ENCODE data around the gene MCF2L.
"Not testable (repeated sequence)": the region's sequence is repeated elsewhere in the genome, so short reads cannot be mapped to it uniquely, and the experiment has no call there.

The MCF2L gene

DNA sequence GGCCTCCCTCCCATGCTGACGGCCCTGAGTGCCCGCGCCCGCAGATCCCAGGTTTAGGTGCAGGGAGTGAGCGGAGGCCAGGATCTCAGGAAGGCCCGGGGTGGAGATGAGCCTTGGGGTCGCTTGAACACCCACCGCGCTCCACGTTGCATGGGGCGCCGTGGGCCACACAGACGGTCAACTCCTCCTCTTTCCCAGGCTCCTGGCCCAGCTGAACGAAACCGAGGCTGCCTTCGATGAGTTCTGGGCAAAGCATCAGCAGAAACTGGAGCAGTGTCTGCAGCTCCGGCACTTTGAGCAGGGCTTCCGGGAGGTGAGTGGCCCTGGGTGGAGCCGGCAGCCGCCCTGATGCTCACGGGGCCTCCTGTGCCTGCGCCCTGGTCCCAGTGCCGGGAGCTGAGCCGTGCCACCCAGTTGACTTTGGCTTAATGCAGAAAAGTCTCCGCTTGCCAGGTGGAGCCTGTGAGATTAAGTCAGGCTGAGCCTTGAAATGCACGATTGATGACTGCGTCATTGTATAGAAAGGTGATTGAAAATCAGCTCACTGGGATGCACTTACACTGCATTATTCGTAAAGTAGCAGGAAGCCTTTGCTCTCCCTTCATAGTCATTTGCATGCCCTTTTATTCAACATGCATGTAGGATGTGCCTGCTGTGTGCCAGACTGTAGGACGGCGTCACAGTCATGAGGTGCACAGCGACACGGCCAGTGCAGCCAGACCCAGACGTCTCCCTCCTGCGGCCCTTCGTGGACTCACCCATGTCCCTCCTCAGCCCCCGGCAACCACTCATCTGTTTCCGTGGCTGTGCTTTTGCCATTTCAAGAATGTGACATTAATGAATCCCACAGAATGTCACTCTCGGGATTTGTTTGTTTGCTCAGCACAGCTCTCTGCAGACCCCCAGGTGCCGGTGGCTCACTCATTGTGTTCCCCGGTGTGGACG, 101.1 kb downstream of the MCF2L start:
- no peak for DNase-seq

DNA sequence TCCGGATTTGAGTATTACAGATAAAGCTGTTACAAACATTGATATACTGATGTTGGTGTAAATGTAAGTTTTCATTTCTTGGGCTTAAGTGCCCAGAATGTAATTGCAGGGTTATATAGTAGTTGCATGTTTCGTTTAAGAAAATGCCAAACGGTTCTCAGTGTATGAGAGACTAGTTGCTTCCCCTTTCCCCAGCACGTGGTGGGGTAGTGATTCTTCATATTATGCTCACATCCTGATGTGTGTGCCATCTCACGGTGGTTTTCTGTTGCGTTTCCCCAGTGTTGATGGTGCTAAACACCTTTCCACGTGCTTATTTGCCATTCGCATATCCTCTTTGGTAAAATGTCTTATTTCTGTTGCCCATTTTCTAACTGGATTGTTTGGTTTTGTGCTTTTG, 101.8 kb downstream of the MCF2L start:
- no peak for DNase-seq

DNA sequence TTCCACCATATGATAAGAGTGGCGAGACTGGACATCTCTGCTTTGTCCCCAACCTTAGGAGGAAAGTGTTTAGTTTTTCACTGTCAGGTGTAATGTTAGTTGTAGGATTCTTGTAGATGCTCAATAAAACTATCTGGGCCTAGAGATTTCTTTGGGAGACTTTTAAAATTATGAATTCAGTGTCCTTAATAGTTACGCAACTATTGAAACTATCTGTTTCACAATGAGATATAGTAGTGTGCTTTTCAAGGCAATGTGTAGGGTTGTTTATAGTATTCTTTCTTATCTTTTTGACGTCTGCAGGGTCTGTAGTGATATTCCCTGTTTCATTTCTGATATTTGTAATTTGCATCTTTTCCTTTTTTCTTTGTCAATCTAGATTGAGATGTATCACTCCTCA, 103.4 kb downstream of the MCF2L start:
- no peak for DNase-seq

DNA sequence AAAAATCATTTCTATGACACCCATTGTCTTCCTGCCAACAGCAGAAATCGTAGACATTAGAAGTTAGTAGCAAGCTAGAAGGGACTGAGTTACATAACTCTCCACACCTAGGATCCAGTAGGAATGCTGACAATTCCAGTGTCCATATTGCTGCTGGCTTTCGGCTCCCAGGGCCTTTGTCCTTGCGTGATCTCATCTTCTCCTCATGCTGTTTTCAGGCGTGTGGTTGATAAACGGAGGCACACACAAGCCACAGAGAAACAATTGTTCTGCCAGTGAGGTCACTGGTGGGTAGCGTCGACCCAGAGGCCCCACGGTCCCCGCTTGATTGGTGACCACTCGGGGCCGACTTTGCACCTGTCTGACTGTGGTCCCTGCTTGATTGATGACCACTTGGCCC, 104.9 kb downstream of the MCF2L start:
- DNase-seq: no peak

DNA sequence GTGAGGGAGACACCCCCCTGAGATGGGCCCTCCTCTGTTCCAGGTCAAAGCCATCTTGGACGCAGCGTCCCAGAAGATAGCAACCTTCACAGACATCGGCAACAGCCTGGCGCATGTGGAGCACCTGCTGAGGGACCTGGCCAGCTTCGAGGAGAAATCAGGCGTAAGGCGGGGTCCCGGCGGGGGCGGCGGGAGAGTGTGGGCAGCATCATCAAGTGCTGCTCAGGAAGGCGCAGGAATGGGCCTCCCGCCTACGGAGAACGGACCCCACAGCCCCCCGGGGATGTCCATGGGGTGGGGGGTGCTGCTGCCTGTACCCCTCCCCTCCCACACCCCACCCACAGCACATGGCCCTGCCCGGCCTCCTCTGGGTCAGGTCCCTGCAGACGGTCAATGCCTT, 105.4 kb downstream of the MCF2L start:
- DNase-seq: no peak

DNA sequence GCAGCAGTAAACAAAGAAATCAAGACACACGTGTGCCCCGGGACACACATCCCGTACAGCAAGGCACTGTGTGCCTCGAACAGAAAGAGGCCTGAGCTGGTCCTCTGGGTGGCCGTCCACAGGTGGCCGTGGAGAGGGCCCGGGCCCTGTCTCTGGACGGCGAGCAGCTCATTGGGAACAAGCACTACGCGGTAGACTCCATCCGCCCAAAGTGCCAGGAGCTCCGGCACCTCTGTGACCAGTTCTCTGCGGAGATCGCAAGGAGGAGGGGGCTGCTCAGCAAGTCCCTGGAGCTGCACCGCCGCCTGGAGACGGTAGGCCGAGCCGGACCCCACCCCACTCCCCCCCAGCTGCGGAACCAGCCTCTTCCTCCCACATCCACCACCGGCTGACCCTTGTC, 105.9 kb downstream of the MCF2L start:
- no peak for DNase-seq

DNA sequence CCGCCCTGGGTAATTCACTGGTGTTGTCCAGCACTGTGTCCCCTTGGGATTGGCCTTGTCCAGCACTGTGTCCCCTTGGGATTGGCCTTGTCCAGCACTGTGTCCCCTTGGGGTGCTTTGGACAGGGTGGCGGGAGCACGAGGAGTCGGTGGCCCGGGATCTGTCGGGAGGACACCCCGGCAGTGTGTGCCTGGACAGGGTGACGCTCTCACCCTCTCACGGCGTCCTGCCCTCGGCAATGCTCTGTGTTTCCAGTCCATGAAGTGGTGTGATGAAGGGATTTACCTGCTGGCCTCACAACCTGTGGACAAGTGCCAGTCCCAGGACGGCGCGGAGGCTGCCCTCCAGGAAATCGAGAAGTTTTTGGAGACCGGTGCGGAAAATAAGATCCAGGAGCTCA, 106.7 kb downstream of the MCF2L start:
- DNase-seq: no peak

DNA sequence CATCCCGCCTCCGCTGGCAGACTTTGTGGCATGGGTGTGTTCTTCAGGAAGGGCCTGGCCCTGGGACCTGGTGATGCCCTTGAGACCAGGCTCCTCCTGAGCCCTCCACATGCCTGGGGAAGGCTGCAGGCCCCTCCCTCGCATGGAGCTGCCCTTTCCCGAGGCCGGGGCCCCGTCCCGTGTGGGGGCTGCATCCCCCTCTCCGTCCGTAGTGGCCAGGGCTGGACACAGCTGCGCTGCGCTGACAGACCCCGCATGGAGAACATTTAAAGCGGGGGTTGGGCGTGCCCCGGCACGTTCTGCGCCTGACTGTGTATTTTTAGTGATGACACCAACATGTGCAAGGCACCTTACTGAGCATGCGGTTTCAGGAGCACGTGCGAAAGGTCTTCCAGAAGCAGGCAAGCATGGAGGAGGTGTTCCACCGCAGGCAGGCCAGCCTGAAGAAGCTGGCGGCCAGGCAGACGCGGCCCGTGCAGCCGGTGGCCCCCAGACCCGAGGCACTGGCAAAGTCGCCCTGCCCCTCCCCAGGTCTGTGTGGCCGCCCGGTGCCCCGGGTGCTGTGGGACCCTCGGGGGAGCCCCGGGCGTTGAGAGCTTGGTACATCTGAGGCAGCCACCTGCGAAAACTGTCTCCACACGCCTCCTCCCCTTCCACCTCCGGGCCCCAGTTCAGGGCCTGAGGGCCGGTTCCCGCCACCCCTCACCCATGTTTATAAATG, 107.8 kb downstream of the MCF2L start:
- DNase-seq: no peak

DNA sequence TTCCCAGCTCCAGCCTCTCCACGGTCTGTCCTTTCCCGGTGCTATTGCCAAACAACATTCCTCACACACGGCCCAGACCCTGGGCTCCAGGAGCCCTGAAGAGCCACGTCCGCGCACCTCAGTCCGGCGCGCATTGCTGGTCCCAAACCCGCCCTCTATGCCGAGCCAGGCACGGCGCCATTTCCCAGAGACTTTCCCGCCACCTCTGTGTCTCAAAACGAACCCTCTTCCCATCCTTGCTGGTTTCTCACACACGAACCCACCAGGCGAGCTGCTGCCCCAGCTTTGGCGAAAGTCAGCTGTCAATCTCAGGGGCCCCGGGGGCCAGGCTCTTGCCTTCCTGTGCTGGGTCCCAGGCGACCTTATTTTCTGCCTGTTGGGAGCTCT, 108.5 kb downstream of the MCF2L start:
- DNase-seq: no peak

DNA sequence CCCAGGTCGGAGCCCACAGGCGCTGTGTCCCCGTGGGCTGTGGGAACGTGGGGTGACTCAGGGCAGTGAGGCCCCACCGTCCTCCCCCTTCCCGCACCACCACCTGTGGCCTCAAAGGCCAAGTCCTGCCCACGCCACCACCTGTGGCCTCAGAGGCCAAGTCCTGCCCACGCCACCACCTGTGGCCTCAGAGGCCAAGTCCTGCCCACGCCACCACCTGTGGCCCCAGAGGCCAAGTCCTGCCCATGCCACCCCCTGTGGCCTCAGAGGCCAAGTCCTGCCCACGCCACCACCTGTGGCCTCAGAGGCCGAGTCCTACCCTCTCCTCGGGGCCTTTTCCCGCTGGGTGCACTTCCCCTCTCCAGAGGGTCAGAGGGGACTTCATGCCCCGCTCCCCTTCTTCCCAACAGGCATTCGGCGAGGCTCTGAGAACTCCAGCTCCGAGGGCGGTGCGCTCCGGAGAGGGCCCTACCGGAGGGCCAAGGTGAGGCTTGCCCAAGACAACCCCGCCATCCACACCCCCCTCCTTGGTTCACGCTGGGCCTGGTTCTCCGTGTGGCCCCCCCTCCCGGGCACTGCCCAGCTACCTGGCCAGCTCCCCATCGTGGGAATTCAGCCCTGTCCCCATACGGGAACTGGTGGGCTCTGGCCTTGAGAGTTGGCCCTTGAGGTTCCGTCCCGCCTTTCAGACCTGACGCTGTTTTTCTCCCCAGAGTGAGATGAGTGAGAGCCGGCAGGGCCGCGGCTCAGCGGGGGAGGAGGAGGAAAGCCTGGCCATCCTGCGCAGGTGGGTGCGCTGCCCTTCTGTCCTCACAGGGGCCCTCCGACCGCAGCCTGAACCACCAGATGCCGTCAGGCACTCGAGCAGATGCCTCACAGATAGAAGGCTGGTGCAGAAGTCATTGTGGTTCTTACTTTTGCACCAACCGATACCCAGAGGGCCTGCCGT, 109.2 kb downstream of the MCF2L start:
- DNase-seq: no peak

DNA sequence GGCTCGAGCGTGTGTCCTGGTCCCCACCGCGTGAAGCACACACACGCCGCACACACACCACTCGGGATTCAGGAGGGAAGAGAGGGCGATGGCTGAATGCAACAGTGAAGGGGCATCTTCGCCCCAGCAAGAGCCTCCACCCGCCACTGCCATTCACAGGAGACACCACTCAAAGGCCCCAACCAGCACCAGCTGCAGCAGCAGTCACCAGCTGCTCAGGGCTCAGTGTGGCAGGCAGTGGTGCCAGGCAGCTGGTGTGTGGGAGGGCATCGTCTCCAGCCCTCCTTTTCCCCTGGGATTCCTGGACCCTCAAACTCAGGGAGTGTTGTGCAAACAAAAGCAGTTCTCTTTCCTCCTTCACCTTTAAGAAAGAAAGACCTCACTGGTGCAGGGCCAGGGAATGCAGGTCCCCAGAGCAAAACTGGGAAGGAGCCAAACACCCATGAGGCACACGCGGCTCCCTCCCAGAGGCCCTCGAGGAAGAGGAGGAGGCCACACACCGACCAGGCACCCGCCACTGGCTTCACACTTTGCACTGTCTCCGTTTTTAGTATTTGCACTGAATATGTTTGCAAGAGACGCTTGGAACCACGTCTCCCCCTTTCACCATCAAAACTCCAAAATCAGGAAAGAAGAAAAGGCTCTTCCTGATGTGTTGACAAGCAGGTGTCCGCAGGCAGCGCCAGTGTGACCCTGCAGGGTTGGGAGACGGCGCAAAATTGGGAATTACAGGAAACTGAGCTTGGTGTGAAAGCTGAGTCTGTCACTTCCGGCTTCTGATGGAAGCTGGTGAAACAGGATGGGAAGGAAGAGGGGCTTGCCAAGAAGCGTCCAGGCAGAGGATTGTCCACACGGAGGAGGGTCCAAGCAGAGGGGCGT, 110.1 kb downstream of the MCF2L start:
- no peak for DNase-seq

DNA sequence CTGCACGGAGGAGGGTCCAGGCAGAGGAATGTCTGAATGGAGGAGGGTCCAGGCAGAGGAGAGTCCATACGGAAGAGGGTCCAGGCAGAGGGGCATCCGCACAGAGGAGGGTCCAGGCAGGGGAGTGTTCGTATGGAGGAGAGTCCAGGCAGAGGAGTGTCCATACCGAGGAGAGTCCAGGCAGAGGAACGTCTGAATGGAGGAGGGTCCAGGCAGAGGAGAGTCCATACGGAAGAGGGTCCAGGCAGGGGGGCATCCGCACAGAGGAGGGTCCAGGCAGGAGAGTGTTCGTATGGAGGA, 110.7 kb downstream of the MCF2L start:
- not testable (repeated sequence) for DNase-seq

DNA sequence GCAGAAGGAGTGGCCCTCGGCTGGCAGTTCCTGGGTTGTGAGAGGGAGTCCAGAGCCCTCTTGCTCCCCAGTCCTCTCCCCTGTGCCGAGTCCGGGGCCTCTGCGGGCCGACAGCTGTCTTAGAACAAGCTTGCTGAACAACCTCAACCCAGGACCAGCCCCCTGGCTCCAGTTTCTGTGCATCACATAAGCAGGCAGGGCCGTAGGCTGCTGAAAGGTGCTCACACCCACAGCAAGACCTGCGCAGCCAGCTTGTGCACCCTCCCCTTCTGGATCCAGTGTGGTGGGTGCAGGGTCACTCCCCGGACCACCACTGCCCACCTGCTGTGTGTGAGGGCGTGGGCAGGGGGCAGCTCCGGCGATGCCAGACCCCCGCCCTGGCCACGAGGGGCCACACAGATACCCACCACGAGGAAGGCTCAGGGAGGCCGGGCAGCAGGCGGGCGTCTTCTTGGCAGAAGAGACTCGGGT, 111.4 kb downstream of the MCF2L start:
- no peak for DNase-seq

DNA sequence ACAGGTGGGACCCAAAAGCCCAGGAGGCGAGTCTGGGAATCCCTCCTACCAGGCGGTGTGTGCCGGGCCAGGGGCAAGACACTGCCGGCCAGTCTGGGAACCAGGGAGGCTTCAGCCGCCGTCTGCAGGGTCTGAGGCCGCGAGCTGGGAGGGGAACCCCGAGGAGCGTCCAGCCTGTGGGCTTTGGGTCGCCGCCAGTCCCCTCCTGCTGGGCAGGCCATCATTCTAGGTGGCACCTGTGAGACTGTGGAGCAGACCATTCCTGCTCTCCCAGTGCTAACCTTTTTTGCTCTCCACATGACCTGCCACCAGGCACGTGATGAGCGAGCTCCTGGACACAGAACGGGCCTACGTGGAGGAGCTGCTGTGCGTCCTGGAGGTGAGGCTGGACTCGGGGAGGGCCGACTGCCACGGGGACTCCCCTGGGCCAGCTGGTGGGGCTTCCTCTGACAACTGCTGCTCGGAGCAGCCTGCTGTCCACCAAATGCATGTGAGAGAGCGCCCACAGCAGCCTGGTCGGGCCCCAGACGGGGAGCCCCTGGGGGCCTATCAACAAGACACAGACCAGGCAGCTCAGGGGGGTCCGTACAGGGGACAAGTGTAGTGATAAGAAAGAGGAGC, 112.0 kb downstream of the MCF2L start:
- DNase-seq: no peak

DNA sequence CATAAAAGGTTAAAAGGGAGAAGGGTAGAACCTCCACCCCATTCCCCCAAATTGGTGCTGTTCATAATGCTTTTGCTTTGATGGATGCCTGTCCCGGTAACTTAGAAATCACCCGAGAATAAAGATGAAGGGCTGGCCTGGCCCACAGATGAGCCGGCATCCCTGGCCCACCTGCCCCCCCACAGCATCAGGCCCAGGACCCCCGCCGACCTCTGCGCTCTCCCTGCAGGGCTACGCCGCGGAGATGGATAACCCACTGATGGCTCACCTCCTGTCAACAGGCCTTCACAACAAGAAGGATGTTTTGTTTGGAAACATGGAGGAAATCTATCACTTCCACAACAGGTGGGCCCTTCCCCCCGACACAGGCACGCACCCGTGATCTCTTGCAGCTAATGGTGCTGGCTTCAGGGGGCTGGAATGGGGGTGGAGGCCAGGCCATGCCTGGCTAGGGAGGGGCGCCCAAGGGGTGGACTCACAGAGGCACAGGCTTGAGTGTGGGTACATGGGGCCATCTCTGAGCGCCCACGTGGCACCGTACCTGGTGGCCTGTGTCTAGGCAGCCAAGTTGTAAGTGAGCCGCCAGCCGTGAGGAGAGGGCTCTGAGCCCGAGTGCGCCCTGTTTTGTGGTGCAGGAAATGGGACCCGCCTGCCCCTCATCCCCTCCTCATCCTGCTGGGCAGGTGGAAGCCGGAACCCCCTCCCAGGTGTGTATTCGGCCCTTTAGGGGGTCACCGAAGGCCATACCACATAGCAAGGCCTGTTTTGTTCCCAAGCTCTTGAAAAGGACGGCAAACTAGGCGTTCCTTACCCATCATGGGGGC, 113.4 kb downstream of the MCF2L start:
- no peak for DNase-seq

DNA sequence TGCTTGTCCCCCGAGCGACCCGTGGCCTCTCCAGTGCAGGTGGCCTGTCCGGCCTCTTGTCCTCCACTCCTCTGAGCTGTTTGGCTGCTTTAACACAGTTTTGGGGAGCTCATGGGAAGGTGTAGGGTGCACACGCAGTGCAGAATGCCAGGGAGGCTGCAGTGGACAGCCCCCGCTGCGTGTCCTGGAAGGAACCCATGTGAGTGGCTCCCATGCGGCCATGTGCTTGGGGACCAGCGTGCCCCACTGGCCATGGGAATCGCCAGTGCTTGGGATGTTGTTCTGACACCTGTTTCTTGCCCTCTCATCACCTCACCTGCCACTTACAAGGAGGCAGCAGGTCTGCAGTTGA, 114.0 kb downstream of the MCF2L start:
- DNase-seq: no peak

DNA sequence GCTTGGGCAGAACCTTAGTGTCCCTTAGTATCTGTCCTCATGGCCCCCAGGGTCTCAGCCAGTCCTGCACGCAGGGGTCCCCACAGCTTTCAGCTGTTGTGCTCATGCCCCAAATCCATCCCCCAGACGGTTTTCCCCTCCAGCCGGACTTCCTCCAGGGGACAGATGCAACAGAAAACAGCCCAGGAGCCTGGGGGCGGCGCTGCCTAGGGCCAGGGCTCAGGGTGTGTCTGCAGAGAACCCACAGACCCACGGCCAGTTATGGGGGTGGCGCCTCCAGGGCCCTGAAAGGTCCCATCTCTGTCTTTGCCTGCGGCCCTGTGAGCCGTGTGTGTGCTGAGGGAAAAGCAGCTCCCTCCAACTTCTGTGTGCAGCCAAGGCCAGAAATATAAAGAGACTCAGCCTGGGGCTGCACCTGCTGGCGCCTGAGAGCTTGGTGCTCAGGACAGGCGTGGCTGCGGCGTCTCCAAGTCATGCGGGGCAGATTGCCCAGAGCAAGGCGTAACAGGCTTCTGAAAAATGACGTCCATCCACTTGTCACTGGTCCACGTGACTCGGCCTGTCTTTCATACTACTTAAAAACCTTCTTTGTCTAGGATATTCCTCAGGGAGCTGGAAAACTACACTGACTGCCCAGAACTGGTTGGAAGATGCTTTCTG, 114.5 kb downstream of the MCF2L start:
- no peak for DNase-seq

DNA sequence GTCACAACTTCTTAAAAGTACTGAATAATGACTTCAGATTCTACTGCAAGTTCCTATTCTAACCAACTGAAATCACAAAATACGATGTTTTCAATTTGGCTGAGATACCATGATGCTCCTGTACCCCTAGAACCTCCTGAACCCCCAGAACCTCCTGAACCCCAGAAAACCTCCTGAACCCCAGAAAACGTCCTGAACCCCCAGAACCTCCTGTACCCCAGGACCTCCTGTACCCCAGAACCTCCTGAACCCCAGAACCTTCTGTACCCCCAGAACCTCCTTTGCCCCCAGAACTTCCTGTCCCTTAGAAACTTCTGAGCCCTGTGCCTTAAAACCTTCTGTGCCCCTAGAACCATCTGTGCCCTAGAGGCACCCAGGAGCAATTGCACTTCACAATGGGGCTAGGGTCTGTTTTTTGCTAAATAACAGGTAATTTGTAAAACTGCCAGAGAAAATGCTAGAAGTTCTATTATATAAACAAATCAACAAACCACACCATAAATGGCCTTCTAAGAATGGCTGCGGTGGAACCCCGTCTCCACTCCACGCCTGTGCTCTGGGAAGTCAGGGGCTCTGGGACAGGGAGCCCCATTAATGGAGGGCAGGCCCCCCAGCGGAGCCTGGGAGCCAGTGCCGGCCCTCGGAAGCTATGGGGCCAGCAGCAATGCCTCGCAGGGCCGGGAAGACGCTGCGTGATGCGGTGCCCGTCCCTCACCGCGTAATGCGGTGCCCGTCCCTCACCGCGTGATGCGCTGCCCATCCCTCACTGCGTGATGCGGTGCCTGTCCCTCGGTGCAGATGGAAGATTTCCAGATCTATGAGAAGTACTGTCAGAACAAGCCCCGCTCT, 115.3 kb downstream of the MCF2L start:
- DNase-seq: no peak

DNA sequence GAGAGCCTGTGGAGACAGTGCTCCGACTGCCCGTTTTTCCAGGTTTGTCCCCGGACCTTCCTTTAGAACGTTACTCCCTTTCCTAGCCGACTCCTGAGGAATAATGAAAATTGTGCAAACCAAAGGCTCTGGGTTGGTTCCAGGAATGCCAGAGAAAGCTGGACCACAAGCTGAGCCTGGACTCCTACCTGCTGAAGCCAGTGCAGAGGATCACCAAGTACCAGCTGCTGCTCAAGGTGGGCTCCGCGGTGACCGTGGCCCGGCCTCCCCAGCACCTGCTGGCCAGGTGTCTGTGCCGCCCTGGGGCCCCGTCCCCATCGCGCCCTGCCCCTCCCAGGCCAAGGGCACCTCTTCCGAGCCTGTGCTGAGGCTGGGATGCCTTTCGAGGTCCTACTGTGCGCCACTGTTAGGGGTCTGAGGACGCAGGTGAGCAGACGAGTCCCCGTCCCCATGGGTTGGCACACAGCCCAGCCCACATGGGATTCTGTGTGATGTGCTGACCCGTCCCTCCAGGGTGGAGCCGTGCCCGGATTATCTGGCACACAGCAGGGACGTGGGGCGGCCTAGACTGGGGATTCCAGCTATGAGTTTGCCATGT, 116.0 kb downstream of the MCF2L start:
- no peak for DNase-seq

All from CD4-positive, alpha-beta T cell treated with Interferon gamma for 1 hour (primary cell).